Daoy (cell line): ENCODE measurements around the gene RAB12. TPM values are rescaled to one million over a fixed set of nuclear protein-coding genes. Genes with fewer than 3 reads are reported as not detected.
A peak's percentile ranks its signal among the peaks of the same experiment; 100 is the strongest.
"Not testable (repeated sequence)": the region's sequence is repeated elsewhere in the genome, so short reads cannot be mapped to it uniquely, and the experiment has no call there.

Experiments
- DNase-seq: peaks from one replicate; pipeline ENCODE4 v3.0.0-alpha.2; 2015; ENCODE audit warnings: low read depth
- total RNA-seq: library from RNA; depleted of rRNA; stranded (reverse); fragments of >200 nt; shearing (Covaris generic); gene quantifications from 2 replicates; pipeline ENCODE4 v1.2.3, GENCODE V29; 2014; rRNA removed

Gene RAB12
- total RNA-seq: 27.8 and 33.1 TPM in 2 replicates

GRCh38 chr18:8608795-8609658 lies at the start of gene RAB12:
TSS of gene RAB12 (plus strand) at chr18:8609437. CDS start at chr18:8609440, 3 bp downstream.
- DNase-seq: peak; percentile 82

- DNase-seq: peak; percentile 5
These were observed 49.5 kb upstream of the RAB12 start for GRCh38 chr18:8559612-8560186.

GRCh38 chr18:8561123-8561910 lies 47.9 kb upstream of the RAB12 start:
- DNase-seq: no peak

- DNase-seq: no peak
These were observed 47.2 kb upstream of the RAB12 start for GRCh38 chr18:8562070-8562469.

GRCh38 chr18:8562919-8563318 lies 46.3 kb upstream of the RAB12 start:
- no peak for DNase-seq

GRCh38 chr18:8571399-8571798 lies 37.8 kb upstream of the RAB12 start:
- no peak for DNase-seq

GRCh38 chr18:8573766-8574165 lies 35.5 kb upstream of the RAB12 start:
- not testable (repeated sequence) for DNase-seq

- no peak for DNase-seq
These were observed 24.4 kb upstream of the RAB12 start for GRCh38 chr18:8584798-8585197.

- no peak for DNase-seq
These were observed 22.3 kb upstream of the RAB12 start for GRCh38 chr18:8586941-8587340.

- DNase-seq: no peak
These were observed 13.8 kb upstream of the RAB12 start for GRCh38 chr18:8595445-8595844.

- DNase-seq: no peak
These were observed 7.8 kb upstream of the RAB12 start for GRCh38 chr18:8601277-8602032.

- DNase-seq: no peak
These were observed 7.2 kb upstream of the RAB12 start for GRCh38 chr18:8602040-8602439.

- DNase-seq: no peak
These were observed 6.7 kb upstream of the RAB12 start for GRCh38 chr18:8602557-8602956.

GRCh38 chr18:8603663-8604520 lies 5.3 kb upstream of the RAB12 start:
- no peak for DNase-seq

GRCh38 chr18:8605974-8606373 lies 3.3 kb upstream of the RAB12 start:
- no peak for DNase-seq

- DNase-seq: no peak
These were observed 1.2 kb upstream of the RAB12 start for GRCh38 chr18:8607776-8608742.

- DNase-seq: no peak
These were observed 622 bp downstream of the RAB12 start for GRCh38 chr18:8609659-8610458.

GRCh38 chr18:8610459-8610851 lies 1.2 kb downstream of the RAB12 start:
- no peak for DNase-seq
